ACC112 (cell line): ENCODE data around the gene FGF4.

Experiments used
- H2AFZ ChIP-seq: fragments of 200-600 bp; sonication (generic); one replicate; pipeline ENCODE4 v1.6.0; 2017; ENCODE audit warnings: antibody characterized with exemption, low read length; ENCODE audit not compliant: unreplicated experiment
- H3K27ac ChIP-seq: fragments of 200-600 bp; sonication (generic); 2 replicates; pipeline ENCODE4 v1.5.1; 2014; ENCODE audit warnings: low read depth, mild to moderate bottlenecking, antibody characterized with exemption, low read length, moderate library complexity
- H3K27me3 ChIP-seq: fragments of 200-600 bp; sonication (generic); 2 replicates; pipeline ENCODE4 v1.6.1; 2014; ENCODE audit warnings: mild to moderate bottlenecking, antibody characterized with exemption, low read length, moderate library complexity, mixed read lengths; ENCODE audit not compliant: insufficient read depth
- H3K36me3 ChIP-seq: fragments of 200-600 bp; sonication (generic); 2 replicates; pipeline ENCODE4 v1.6.1; 2016; ENCODE audit warnings: mild to moderate bottlenecking, antibody characterized with exemption, low read length, moderate library complexity, mixed read lengths; ENCODE audit not compliant: insufficient read depth
- H3K4me1 ChIP-seq: fragments of 200-600 bp; sonication (generic); one replicate; pipeline ENCODE4 v1.6.1; 2016; ENCODE audit warnings: low read length, mixed read lengths; ENCODE audit not compliant: insufficient read depth, unreplicated experiment, control insufficient read depth
- H3K4me3 ChIP-seq: fragments of 200-600 bp; sonication (generic); 2 replicates; pipeline ENCODE4 v1.5.1; 2014; ENCODE audit warnings: mild to moderate bottlenecking, low read depth, low read length
- H3K79me2 ChIP-seq: fragments of 200-600 bp; sonication (generic); one replicate; pipeline ENCODE4 v1.6.0; 2016; ENCODE audit warnings: low read length; ENCODE audit not compliant: control insufficient read depth, unreplicated experiment, insufficient read depth

The FGF4 gene

GRCh38 chr11:69796063-69796462, 20.9 kb upstream of the FGF4 start:
- no peaks in the 10 kb centered on the region for H3K79me2 ChIP-seq
- H3K27ac ChIP-seq, result no peak overlapping the region
- no peak overlapping the region for H2AFZ ChIP-seq
- no peak overlapping the region for H3K4me3 ChIP-seq
- no peaks in the 10 kb centered on the region for H3K27me3 ChIP-seq
- no peaks in the 10 kb centered on the region for H3K36me3 ChIP-seq
- peaks cover under 1% of the 10 kb centered on the region for H3K4me1 ChIP-seq

GRCh38 chr11:69791276-69792180, 16.4 kb upstream of the FGF4 start:
- Histone ChIP-seq H2AFZ (no peak overlapping the region), H3K27ac (no peak overlapping the region), H3K27me3 (peaks cover 5% of the 10 kb centered on the region; the same call in 1 of the 2 replicates), H3K79me2 (no peaks in the 10 kb centered on the region), H3K4me3 (no peak overlapping the region), H3K36me3 (no peaks in the 10 kb centered on the region), H3K4me1 (peaks cover 5% of the 10 kb centered on the region)

GRCh38 chr11:69788956-69789355, 13.8 kb upstream of the FGF4 start:
- Histone ChIP-seq H3K79me2 (no peaks in the 10 kb centered on the region), H3K4me3 (no peak overlapping the region), H3K27ac (no peak overlapping the region), H3K36me3 (no peaks in the 10 kb centered on the region), H2AFZ (no peak overlapping the region), H3K4me1 (peaks cover 5% of the 10 kb centered on the region), H3K27me3 (peaks cover 15% of the 10 kb centered on the region)

GRCh38 chr11:69787906-69788305, 12.8 kb upstream of the FGF4 start:
- Histone ChIP-seq H3K79me2 (no peaks in the 10 kb centered on the region), H3K27ac (no peak overlapping the region), H3K27me3 (peaks cover 15% of the 10 kb centered on the region), H3K36me3 (no peaks in the 10 kb centered on the region), H3K4me3 (no peak overlapping the region), H2AFZ (no peak overlapping the region), H3K4me1 (peaks cover 5% of the 10 kb centered on the region)

- Histone ChIP-seq H3K27me3 (peaks cover 19% of the 10 kb centered on the region), H3K79me2 (no peaks in the 10 kb centered on the region), H3K4me1 (peaks cover 5% of the 10 kb centered on the region)
Observed at GRCh38 chr11:69787457-69787856, 12.3 kb upstream of the FGF4 start.

GRCh38 chr11:69781241-69781640, 6.1 kb upstream of the FGF4 start:
- Histone ChIP-seq H3K27ac (no peak overlapping the region), H3K4me3 (no peak overlapping the region), H3K4me1 (no peaks in the 10 kb centered on the region), H2AFZ (no peak overlapping the region), H3K36me3 (no peaks in the 10 kb centered on the region), H3K79me2 (no peaks in the 10 kb centered on the region), H3K27me3 (peaks cover 57% of the 10 kb centered on the region)

More at GRCh38 chr11:69787457-69787856, 12.3 kb upstream of the FGF4 start:
- Histone ChIP-seq H3K4me3 (no peak overlapping the region), H3K27ac (no peak overlapping the region), H2AFZ (no peak overlapping the region), H3K36me3 (no peaks in the 10 kb centered on the region)

- H3K27ac ChIP-seq, result no peak overlapping the region
Observed at GRCh38 chr11:69778373-69778772, 3.2 kb upstream of the FGF4 start.

GRCh38 chr11:69774354-69775162, 583 bp downstream of the FGF4 start:
- Histone ChIP-seq H3K36me3 (no peaks in the 10 kb centered on the region), H3K27ac (no peak overlapping the region), H3K79me2 (no peaks in the 10 kb centered on the region), H3K4me3 (no peak overlapping the region), H2AFZ (no peak overlapping the region), H3K4me1 (no peaks in the 10 kb centered on the region), H3K27me3 (peaks cover 89% of the 10 kb centered on the region)

More at GRCh38 chr11:69778373-69778772, 3.2 kb upstream of the FGF4 start:
- H2AFZ ChIP-seq, result no peak overlapping the region
- H3K36me3 ChIP-seq, result no peaks in the 10 kb centered on the region
- no peaks in the 10 kb centered on the region for H3K79me2 ChIP-seq
- H3K4me3 ChIP-seq, result no peak overlapping the region
- H3K27me3 ChIP-seq, result peaks cover 79% of the 10 kb centered on the region
- H3K4me1 ChIP-seq, result no peaks in the 10 kb centered on the region

GRCh38 chr11:69773626-69774353, 1.4 kb downstream of the FGF4 start:
- no peak overlapping the region for H2AFZ ChIP-seq

GRCh38 chr11:69771466-69771865, 3.7 kb downstream of the FGF4 start:
- no peaks in the 10 kb centered on the region for H3K79me2 ChIP-seq
- no peak overlapping the region for H3K27ac ChIP-seq
- no peak overlapping the region for H2AFZ ChIP-seq
- peaks cover 88% of the 10 kb centered on the region for H3K27me3 ChIP-seq
- H3K36me3 ChIP-seq, result no peaks in the 10 kb centered on the region
- H3K4me3 ChIP-seq, result no peak overlapping the region
- H3K4me1 ChIP-seq, result no peaks in the 10 kb centered on the region

More at GRCh38 chr11:69773626-69774353, 1.4 kb downstream of the FGF4 start:
- H3K36me3 ChIP-seq, result no peaks in the 10 kb centered on the region
- peaks cover 96% of the 10 kb centered on the region for H3K27me3 ChIP-seq
- no peak overlapping the region for H3K27ac ChIP-seq
- H3K4me1 ChIP-seq, result no peaks in the 10 kb centered on the region
- H3K79me2 ChIP-seq, result no peaks in the 10 kb centered on the region
- no peak overlapping the region for H3K4me3 ChIP-seq
